HG03469 (cell line): ENCODE results near the gene PLXDC1.
"Not testable (repeated sequence)": the region's sequence is repeated elsewhere in the genome, so short reads cannot be mapped to it uniquely, and the experiment has no call there.

Source experiments
- ATAC-seq: cut with Tn5 transposase; IDR thresholded peaks from one replicate; pipeline ENCODE4 v1.9.1; 2021; ENCODE audit warnings: mild to moderate bottlenecking, moderate library complexity, moderate number of reproducible peaks; ENCODE audit not compliant: unreplicated experiment

PLXDC1 gene

DNA sequence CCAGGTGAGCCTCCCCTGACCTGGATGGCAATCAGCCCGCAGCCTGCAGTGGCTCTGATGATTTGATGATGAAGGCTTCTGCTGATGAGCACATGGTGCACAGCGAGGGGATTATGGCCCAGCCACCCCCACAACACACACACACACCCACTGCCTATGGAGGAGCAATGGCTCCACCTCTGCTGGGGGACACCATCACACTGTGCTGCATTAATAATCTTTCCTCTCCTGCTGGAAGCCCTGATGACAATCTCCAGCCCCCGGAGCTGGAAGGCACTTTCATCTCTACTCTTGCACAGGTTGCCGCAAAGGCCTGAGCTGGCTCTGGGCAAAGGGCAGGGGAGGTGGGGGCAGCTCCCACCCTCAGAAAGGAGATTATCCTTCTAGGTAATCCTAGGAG lies 79.9 kb downstream of the PLXDC1 start:
- ATAC-seq = no peak

DNA sequence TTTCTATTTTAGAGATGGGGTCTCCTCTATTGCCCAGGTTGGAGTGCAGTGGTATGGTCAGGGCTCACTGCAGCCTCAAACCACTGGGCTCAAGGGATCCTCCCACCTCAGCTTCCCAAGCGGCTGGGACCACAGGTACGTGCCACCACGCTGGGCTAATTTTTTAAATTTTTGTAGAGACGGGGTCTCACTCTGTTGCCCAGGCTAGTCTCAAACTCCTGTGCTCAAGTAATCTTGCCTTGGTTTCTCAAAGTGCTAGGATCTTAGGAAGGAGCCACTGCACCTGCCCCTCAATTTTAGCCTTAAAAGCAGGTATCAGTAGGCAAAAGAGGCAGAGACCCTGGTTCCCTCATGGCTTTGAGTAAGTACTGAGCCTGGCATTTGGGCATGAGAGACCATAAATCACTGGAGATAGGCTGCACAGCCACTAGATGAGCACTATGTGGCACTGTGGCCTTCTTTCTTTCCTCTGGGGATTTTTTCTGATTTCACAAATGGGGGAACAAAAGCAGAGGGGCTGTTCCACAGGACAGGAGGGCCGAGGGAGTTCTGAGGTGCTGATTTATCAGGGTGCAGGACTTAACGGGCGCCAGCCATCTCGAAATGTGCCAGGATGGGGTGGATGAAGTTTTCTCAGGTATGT lies 82.2 kb downstream of the PLXDC1 start:
- ATAC-seq = no peak

DNA sequence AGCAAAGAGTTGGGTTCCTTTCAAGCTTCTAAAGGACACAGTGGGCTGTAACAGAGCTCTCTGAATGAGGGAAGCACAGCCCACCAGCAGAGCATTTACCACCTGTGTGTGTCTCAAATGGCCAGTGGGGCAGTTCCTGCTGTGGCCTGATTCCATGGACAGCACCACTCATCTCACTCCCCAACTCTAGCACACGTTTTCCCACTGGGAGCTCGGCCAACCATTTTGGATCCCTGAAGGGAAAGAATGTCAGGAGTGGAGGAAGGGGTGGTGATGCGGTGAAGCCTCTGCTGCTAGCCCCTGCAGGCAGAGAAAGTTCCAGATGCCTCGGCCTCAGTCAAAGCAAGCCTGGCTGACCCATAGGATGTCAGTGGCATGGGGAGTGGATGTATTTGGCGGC lies 86.6 kb downstream of the PLXDC1 start:
- ATAC-seq = no peak

DNA sequence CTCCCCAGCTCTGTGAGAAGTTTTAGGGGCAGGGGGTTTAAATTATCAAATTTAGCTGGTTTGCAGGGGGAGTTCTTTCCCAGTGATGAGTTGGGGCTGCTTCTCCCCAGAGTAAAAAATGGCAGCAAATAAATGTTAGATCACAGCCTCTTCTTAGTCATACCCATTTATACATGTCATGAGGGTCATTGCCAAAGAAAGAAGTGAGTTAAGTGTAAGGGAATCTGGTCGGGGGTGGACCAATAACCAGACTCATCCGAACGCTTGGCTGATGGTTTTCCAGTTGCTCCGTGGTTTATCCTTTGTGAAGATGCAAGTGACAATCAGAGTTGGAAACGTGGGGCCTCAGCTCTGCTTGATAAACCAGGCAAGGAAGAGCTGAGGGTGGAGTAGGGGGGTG lies 87.1 kb downstream of the PLXDC1 start:
- no peak for ATAC-seq

DNA sequence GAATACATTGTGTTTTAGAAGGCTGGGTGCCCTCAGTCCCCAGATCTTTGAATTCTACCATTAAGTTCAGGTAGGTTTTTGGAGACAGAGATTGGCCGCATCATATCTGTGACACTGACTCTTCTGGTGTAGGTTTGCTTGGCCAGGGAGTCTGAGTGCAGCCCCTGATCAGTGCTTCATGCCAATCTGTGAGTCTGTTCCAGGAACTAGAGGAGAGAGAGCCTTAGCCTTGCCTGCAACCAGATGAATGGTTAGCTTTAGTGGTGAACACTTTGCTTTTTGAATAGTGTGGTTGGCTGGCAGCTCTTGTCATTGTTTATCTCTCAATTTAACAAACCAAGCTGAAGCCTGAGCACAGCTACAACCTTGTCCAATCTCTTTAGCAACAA lies 87.8 kb downstream of the PLXDC1 start:
- no peak for ATAC-seq

DNA sequence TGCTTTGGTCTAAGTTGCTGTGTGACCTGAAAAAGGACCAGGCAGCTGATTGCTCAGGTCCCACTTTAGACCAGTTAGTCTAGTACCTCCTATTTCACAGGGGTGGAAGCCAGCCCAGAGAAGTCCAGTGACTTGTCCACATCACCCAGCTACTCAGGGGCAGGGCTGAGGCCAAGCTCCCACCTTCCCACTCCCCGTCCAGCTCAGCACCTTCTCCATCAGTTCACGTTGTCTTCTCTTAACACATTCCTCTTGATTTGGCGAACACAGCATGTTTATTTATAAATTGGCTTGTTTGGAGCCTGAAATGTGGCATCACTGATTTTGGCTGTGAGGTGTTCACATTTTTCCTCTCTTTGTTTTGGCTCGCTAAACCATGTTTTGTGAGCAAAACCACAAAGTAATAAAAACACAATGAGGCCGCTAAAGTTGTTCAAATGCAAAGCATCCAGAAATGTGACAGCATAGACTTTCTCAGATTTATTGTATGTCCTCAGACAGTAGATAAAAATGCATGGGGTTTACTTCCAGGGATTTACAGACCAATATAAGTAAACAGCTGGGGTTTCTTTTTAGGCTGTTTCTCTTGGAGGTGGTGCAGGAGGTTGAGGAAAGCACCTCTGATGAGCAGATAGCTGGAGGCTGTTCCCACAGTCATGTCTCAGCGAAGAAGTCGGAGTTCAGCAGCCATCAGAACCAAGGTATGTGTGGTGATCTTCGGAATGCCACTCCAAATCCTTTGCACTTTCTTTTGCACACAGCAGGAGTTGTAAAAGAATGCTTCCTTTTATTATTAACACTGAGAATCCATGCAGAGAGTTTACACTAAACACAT lies 88.4 kb downstream of the PLXDC1 start:
- ATAC-seq = no peak

DNA sequence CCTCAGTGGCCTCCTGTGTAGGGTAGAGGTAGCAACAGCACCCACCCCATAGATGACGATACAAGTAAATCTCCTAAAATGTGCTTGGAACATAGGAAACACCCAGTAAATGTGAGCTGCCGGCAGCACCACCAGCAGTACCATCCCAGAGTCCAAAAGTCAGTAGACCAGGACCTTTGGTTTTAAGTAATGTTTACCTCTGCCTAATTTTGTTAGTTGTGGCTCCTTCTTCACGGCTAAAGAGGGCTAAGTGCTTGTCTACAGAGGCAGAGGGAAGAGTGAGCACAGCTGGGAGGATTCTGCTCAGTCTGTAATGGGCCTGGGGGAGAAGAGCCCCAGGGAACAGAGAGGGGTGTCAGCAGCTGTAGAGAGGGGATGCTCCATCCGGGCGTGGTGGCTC lies 92.9 kb downstream of the PLXDC1 start:
- ATAC-seq = no peak

DNA sequence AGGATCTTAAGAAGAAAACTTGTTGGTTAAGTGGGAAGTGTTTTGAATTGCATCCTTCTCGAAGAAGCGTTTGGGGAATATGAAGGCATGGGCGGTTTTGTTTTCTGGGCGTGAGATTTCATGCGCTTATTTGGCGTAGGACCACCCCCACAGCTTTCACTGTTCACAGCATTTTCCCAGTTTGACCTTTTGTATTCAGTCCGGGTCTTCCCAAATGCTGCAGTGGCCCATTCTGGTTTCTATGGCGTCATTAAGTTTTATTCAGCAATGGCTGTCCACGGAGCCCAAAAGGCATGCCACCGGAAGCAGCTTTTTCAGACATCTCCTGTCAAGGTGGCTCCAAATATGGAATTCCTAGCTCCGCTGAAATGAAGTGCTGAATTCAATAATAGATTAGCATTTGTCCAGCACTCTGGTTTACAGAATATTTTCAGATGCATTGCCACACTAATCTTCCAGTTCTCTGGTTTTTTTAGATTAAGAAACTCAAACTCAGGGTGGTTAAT lies 93.7 kb downstream of the PLXDC1 start:
- no peak for ATAC-seq

DNA sequence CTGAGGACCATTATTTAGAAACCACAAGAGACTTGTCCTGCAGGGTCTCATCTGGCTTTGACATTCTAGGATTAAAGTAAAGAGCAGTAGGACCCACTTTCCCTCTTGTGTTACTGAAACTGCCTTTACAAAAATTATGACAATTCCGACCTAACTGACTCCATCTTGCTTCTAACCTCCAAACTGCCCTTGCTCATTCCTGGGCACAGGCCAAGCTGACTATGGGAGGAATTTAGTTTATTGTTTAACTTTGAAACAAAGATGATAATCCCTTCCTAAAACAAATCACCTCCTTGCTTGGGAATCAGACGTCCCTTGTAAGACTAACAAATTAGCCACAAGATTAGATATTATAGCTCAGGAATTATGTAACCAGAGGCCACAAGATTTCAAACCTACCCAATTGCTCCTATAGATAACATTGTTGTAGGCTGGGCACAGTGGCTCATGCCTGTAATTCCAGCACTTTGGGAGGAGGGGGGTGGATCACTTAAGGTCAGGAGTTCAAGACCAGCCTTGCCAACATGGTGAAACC lies 97.3 kb downstream of the PLXDC1 start:
- ATAC-seq = no peak

DNA sequence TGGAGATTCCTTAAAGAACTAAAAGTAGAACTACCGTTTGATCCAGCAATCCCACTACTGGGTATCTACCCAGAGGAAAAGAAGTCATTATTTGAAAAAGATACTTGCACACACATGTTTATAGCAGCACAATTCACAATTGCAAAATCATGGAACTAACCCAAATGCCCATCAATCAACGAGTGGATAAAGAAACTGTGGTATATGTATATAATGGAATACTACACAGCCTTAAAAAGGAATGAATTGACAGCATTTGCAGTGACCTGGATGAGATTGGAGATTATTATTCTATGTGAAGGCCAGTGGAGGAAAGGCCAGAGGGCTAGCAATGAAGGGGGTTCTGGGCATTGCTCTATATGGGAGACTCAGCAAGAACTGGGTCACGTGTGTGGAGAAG lies 99.0 kb downstream of the PLXDC1 start:
- not testable (repeated sequence) for ATAC-seq

DNA sequence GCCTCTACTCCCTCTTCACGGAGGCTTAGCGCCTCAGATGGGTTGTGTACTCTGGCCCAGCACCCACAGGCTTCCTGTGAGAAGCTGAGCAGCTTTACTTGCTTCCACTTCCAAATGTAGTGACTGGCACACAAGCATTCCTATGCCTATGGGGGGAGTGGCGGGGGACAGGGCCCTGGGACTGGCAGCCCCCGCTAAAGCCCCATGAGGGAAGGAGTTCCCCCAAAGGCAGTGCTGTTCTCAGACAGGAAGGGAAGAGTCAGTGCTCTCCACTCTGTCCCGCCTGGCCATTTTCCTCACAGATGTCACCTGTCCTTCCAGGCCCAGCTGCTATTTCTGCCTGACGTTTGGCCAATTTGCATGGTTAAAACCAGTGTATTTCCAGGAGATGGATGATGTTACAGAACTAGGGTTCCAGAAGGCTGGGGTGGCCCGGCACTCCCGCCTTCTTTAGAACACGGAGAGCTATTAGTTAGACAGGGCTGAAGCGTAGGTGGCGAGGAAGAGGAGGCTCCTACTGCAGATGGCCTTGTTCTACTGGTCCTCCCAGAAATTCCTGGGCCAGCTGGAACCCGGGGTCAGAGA lies 100.3 kb downstream of the PLXDC1 start:
- ATAC-seq = no peak

DNA sequence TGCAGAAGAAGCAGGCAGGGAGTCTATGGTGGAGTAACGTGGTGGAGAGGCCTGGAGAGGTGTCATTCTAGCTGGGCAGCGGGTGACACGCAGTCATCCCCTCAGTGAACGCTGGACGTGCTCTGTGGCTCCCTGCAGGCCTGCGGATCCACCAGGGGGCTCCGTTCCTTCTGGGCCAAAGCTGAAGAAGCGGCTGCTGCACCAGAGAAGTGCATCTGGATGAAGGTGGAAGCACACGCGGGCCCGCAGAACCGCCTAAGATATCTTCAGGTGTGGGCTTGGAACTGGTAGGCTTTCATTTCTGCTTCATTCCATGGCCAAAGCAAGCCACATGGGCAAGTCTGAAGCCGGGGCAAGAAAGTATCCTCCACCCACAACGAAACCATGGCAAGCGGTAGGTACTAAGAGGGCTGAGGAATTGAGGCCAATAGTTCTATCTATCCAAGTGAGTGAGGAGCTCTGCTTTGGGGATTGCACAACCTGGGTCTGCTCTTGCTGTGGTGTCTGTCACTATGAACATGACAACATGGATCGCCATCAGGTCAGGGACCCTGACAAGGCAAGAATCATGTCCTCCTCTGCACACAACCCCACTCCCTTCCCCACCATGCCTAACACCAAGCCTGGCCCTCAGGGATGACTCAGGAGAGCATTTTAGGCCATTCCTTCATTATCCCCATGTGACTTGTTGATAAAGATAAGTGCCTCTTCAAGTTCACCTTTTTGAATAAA lies 105.3 kb downstream of the PLXDC1 start:
- ATAC-seq = no peak

DNA sequence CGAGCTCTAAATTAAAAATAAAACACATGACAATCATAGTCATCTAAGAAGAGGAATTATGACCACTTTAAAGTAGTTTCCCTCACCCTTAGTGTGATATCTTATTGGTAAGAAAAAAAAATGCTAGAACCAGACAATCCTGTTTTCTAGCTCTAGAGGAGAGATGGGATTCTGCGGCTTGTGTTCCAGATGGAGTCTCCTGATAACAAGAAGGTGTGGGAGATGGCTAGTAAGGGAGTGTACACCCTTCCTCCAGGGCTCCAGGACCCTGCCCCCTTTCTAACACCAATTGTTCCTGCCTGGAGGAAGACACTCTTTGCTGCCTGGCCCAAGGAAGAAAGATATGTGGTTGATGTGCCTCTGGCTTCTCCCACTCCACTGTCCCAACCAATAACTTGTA lies 115.4 kb downstream of the PLXDC1 start:
- no peak for ATAC-seq

DNA sequence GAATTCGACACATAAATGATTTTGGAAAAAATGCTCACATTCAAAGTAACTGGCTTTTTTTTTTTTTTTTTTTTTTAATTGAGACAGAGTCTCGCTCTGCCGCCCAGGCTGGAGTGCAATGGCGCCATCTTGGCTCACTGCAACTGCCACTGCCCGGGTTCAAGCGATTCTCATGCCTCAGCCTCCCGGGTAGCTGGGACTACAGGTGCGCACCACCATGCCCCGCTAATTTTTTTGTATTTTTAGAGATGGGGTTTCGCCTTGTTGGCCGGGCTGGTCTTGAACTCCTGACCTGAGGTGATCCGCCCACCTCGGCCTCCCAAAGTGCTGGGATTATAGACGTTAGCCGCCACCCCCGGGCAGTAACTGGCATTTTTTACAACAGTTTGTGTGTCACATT lies 115.9 kb downstream of the PLXDC1 start:
- not testable (repeated sequence) for ATAC-seq

DNA sequence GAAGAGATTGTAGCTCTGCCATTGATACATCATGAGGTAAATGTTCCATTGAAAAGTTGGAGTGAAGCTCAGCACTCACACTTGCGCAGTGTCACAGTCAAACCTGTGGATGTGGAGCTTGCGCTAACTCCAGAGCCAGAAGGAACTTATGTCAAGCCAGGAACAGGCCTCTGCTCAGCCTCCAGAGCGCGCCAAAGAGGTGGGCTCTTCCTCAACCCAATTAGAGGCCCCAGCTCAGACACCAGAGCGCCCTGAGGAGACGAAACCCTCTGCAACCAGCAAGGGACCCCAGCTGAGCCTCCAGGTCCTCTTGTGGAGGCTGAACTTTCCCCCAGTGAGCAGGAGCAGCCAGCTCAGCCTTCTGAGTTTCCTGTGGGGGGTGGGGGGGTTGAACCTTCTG lies 122.7 kb downstream of the PLXDC1 start:
- no peak for ATAC-seq

DNA sequence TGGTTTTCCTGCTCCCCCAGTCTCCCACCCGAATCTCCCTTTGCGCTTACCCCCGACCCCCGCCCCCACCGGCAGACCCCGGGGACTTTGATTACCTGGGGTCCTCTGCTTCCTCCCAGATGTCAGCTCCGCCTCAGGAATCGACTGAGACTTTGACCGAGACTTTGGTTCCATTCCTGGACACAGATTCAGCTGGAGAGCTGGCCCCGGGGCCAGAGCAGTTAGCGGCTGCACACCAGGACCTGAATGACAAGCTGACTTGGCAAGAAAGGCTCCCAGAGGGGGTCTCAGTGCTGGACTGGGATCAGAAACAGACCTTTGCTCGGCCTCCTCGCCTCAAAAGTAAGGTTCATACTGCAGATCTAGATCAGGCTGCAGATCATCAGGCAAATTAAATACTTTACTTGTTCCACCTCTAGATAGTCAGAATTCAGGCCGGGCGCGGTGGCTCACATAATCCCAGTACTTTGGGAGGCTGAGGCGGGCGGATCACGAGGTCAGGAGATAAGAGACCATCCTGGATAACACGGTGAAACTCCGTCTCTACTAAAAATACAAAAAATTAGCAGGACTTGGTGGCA lies 123.9 kb downstream of the PLXDC1 start:
- ATAC-seq = no peak

DNA sequence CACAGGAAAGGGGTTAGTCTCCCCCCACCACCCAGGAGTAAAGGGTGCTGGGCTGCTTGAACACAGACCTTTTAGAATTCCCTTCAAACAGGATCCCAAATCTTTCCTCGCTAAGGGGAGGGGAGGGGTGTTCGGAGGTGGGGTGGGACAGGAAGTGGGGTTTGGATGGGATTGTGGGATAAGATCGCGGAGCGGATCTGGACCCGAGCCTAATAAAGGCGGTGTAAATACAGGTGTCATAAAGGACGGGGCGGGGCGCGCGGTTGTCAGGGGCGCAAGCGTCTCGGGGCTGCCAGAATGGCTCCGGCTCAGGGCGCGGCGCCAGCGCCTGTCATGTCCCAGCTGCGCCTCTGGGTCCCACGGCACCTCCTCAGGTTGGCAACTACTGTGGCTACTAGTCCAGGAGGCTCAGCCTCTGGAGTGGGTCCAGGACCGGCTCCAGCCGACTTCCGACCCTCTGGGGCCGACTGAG lies 124.4 kb downstream of the PLXDC1 start:
- ATAC-seq = no peak

DNA sequence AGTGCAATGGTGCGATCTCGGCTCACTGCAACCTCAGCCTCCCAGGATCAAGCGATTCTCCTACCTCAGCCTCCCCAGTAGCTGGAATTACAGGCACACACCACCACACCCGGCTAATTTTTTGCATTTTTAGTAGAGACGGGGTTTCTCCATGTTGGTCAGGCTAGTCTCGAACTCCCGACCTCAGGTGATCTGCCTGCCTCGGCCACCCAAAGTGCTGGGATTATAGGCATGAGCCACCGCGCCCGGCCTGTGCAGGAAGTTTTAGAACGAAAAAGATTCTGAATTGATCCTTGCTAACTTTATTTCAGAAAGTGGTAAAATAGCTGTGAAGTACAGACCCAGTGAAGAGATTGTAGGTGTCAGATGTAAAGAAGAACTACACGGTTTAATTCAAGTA lies 125.1 kb downstream of the PLXDC1 start:
- ATAC-seq = not testable (repeated sequence)

DNA sequence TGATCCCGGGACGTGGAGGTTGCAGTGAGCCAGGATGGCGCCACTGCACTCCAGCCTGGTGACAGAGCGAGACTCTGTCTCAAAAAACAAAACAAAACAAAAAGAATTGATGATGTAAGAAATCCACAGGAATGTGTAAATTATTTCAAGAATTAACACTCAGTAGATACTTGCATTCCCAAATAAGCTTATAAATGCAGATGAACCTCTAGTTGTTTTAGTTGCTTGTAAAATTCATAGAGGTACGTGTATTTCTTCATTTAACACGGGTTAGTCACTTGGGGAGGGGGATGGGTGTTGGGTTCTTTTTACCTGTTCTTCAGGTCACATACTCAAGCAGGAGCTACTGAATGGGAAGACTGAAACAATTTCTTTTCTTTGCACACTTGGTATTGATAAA lies 128.5 kb downstream of the PLXDC1 start:
- no peak for ATAC-seq

DNA sequence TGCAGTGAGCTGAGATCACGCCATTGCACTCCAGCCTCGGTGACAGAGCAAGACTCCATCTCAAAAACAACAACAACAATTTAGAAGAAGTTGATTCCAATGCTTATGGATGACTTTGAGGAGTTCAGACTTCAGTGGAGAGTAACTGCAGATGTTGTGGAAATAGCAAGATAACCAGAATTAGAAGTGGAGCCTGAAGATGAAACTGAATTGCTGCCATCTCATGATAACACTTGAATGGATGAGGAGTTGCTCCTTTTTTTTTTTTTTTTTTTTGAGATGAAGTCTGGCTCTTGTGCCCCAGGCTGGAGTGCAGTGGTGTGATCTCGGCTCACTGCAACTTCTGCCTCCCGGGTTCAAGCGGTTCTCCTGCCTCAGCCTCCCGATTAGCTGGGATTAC lies 131.4 kb downstream of the PLXDC1 start:
- ATAC-seq = not testable (repeated sequence)
